Activated naive CD8-positive, alpha-beta T cell treated with anti-CD3 and anti-CD28 coated beads, Interleukin-2, amount 10 ng/mL, durations not matched to agents 7 days and 5 days (primary cell): Measurements from ENCODE around the gene MAGI1. TPM values are rescaled to one million over a fixed set of nuclear protein-coding genes. Genes with fewer than 3 reads are reported as not detected.

Experiments
- ATAC-seq: fragments of 150-1000 bp; cut with Tn5 transposase; one replicate; pipeline ENCODE4 v1.10.0; 2021; ENCODE audit warnings: low read depth, moderate library complexity
- POLR2A ChIA-PET: fragments of 350-600 bp; sonication (Branson Sonifier 250); formaldehyde crosslinking; loops from one replicate; lab custom pipeline; 2021; ENCODE audit warnings: antibody characterized with exemption; lab: Charles Lee
- DNase-seq: peaks from one replicate; pipeline ENCODE4 v3.0.0; 2021
- H3K27ac Mint-ChIP-seq: one replicate; pipeline ENCODE4 v1.8.0; 2022; ENCODE audit warnings: mild to moderate bottlenecking, mixed read lengths
- H3K27me3 Mint-ChIP-seq: one replicate; pipeline ENCODE4 v1.8.0; 2022; ENCODE audit warnings: mild to moderate bottlenecking, moderate library complexity, mixed read lengths
- H3K36me3 Mint-ChIP-seq: one replicate; pipeline ENCODE4 v1.8.0; 2021; ENCODE audit warnings: mild to moderate bottlenecking, mixed read lengths
- H3K4me1 Mint-ChIP-seq: one replicate; pipeline ENCODE4 v1.8.0; 2021; ENCODE audit warnings: mixed read lengths
- H3K4me3 Mint-ChIP-seq: one replicate; pipeline ENCODE4 v1.8.0; 2022; ENCODE audit warnings: mild to moderate bottlenecking, moderate library complexity, mixed read lengths
- H3K9me3 Mint-ChIP-seq: one replicate; pipeline ENCODE4 v1.8.0; 2021; ENCODE audit warnings: mixed read lengths
- total RNA-seq, 2 experiments: library from RNA; stranded (reverse); gene quantifications; one replicate each; pipeline ENCODE4 v1.2.3, GENCODE V29; 2021

MAGI1 gene
- total RNA-seq, 2 experiments from 2014 or later = not detected

- POLR2A ChIA-PET = no interaction called here
- DNase-seq = no peak
- ATAC-seq = no peak
- H3K27me3 Mint-ChIP-seq = peaks cover 2% of the 10 kb centered on the region
- no peaks in the 10 kb centered on the region for H3K36me3 Mint-ChIP-seq
- no peak overlapping the region for H3K4me3 Mint-ChIP-seq
- no peak overlapping the region for H3K27ac Mint-ChIP-seq
- H3K4me1 Mint-ChIP-seq = no peaks in the 10 kb centered on the region
- H3K9me3 Mint-ChIP-seq = no peaks in the 10 kb centered on the region
Observed at GRCh38 chr3:66015841-66016240, 22.9 kb downstream of the MAGI1 start.

- Mint-ChIP-seq H3K27me3 (peaks cover 2% of the 10 kb centered on the region), H3K4me1 (no peaks in the 10 kb centered on the region), H3K27ac (no peak overlapping the region), H3K4me3 (no peak overlapping the region), H3K9me3 (no peaks in the 10 kb centered on the region), H3K36me3 (no peaks in the 10 kb centered on the region)
- POLR2A ChIA-PET = no interaction called here
- DNase-seq (no peak), ATAC-seq (no peak)
Observed at GRCh38 chr3:66014651-66015050, 24.1 kb downstream of the MAGI1 start.

- Mint-ChIP-seq H3K9me3 (no peaks in the 10 kb centered on the region), H3K27me3 (peaks cover 2% of the 10 kb centered on the region), H3K4me1 (no peaks in the 10 kb centered on the region), H3K27ac (no peak overlapping the region), H3K4me3 (no peak overlapping the region), H3K36me3 (no peaks in the 10 kb centered on the region)
- ATAC-seq = no peak
- POLR2A ChIA-PET = no interaction called here
- no peak for DNase-seq
Observed at GRCh38 chr3:66014056-66014455, 24.7 kb downstream of the MAGI1 start.

GRCh38 chr3:66012711-66013110 lies 26.0 kb downstream of the MAGI1 start:
- H3K27me3 Mint-ChIP-seq = peaks cover 2% of the 10 kb centered on the region
- H3K9me3 Mint-ChIP-seq = no peaks in the 10 kb centered on the region
- H3K4me3 Mint-ChIP-seq = no peak overlapping the region
- H3K4me1 Mint-ChIP-seq = no peaks in the 10 kb centered on the region
- no peaks in the 10 kb centered on the region for H3K36me3 Mint-ChIP-seq
- POLR2A ChIA-PET = no interaction called here
- no peak overlapping the region for H3K27ac Mint-ChIP-seq
- ATAC-seq (no peak), DNase-seq (no peak)

- POLR2A ChIA-PET = no interaction called here
- DNase-seq (no peak), ATAC-seq (no peak)
- no peaks in the 10 kb centered on the region for H3K36me3 Mint-ChIP-seq
- H3K27me3 Mint-ChIP-seq = peaks cover 2% of the 10 kb centered on the region
- H3K27ac Mint-ChIP-seq = no peak overlapping the region
- H3K4me3 Mint-ChIP-seq = no peak overlapping the region
- H3K4me1 Mint-ChIP-seq = no peaks in the 10 kb centered on the region
- no peaks in the 10 kb centered on the region for H3K9me3 Mint-ChIP-seq
Observed at GRCh38 chr3:66010739-66011655, 27.7 kb downstream of the MAGI1 start.

GRCh38 chr3:66010348-66010738 lies 28.4 kb downstream of the MAGI1 start:
- Mint-ChIP-seq H3K4me1 (no peaks in the 10 kb centered on the region), H3K9me3 (no peaks in the 10 kb centered on the region), H3K27me3 (peaks cover 2% of the 10 kb centered on the region), H3K4me3 (no peak overlapping the region), H3K36me3 (no peaks in the 10 kb centered on the region), H3K27ac (no peak overlapping the region)
- POLR2A ChIA-PET = no interaction called here
- DNase-seq (no peak), ATAC-seq (no peak)

GRCh38 chr3:66004244-66004643 lies 34.5 kb downstream of the MAGI1 start:
- Mint-ChIP-seq H3K27me3 (no peaks in the 10 kb centered on the region), H3K9me3 (no peaks in the 10 kb centered on the region), H3K27ac (no peak overlapping the region), H3K36me3 (no peaks in the 10 kb centered on the region), H3K4me1 (no peaks in the 10 kb centered on the region), H3K4me3 (no peak overlapping the region)
- ATAC-seq = no peak
- POLR2A ChIA-PET = no interaction called here
- DNase-seq = no peak

- Mint-ChIP-seq H3K4me3 (no peak overlapping the region), H3K4me1 (no peaks in the 10 kb centered on the region), H3K27ac (no peak overlapping the region), H3K9me3 (no peaks in the 10 kb centered on the region), H3K27me3 (no peaks in the 10 kb centered on the region), H3K36me3 (no peaks in the 10 kb centered on the region)
- POLR2A ChIA-PET = no interaction called here
- no peak for ATAC-seq
- DNase-seq = no peak
Observed at GRCh38 chr3:66001626-66002025, 37.1 kb downstream of the MAGI1 start.

- no peaks in the 10 kb centered on the region for H3K9me3 Mint-ChIP-seq
- H3K36me3 Mint-ChIP-seq = no peaks in the 10 kb centered on the region
- POLR2A ChIA-PET = no interaction called here
- ATAC-seq (no peak), DNase-seq (no peak)
- H3K27me3 Mint-ChIP-seq = no peaks in the 10 kb centered on the region
- no peak overlapping the region for H3K27ac Mint-ChIP-seq
- H3K4me1 Mint-ChIP-seq = no peaks in the 10 kb centered on the region
- H3K4me3 Mint-ChIP-seq = no peak overlapping the region
Observed at GRCh38 chr3:66000506-66000905, 38.2 kb downstream of the MAGI1 start.

- DNase-seq = no peak
- Mint-ChIP-seq H3K4me3 (no peak overlapping the region), H3K36me3 (no peaks in the 10 kb centered on the region), H3K27ac (no peak overlapping the region), H3K27me3 (no peaks in the 10 kb centered on the region), H3K4me1 (no peaks in the 10 kb centered on the region), H3K9me3 (peaks cover 2% of the 10 kb centered on the region)
- POLR2A ChIA-PET = no interaction called here
- ATAC-seq = no peak
Observed at GRCh38 chr3:65999606-66000005, 39.1 kb downstream of the MAGI1 start.

- POLR2A ChIA-PET = no interaction called here
- H3K36me3 Mint-ChIP-seq = no peaks in the 10 kb centered on the region
- H3K4me1 Mint-ChIP-seq = no peaks in the 10 kb centered on the region
- ATAC-seq (no peak), DNase-seq (no peak)
- no peak overlapping the region for H3K27ac Mint-ChIP-seq
- no peaks in the 10 kb centered on the region for H3K27me3 Mint-ChIP-seq
- H3K9me3 Mint-ChIP-seq = peaks cover 2% of the 10 kb centered on the region
- H3K4me3 Mint-ChIP-seq = no peak overlapping the region
Observed at GRCh38 chr3:65996589-65996988, 42.1 kb downstream of the MAGI1 start.

GRCh38 chr3:65995515-65995914 lies 43.2 kb downstream of the MAGI1 start:
- Mint-ChIP-seq H3K9me3 (peaks cover 2% of the 10 kb centered on the region), H3K4me3 (no peak overlapping the region), H3K27ac (no peak overlapping the region), H3K36me3 (no peaks in the 10 kb centered on the region), H3K4me1 (no peaks in the 10 kb centered on the region), H3K27me3 (no peaks in the 10 kb centered on the region)
- POLR2A ChIA-PET = no interaction called here
- ATAC-seq (no peak), DNase-seq (no peak)

- no peak overlapping the region for H3K27ac Mint-ChIP-seq
- DNase-seq (no peak), ATAC-seq (no peak)
- peaks cover 2% of the 10 kb centered on the region for H3K9me3 Mint-ChIP-seq
- no peak overlapping the region for H3K4me3 Mint-ChIP-seq
- POLR2A ChIA-PET = no interaction called here
- no peaks in the 10 kb centered on the region for H3K4me1 Mint-ChIP-seq
- no peaks in the 10 kb centered on the region for H3K36me3 Mint-ChIP-seq
- no peaks in the 10 kb centered on the region for H3K27me3 Mint-ChIP-seq
Observed at GRCh38 chr3:65995030-65995429, 43.7 kb downstream of the MAGI1 start.

- H3K4me3 Mint-ChIP-seq = no peak overlapping the region
- no peaks in the 10 kb centered on the region for H3K4me1 Mint-ChIP-seq
- H3K27ac Mint-ChIP-seq = no peak overlapping the region
- DNase-seq (no peak), ATAC-seq (no peak)
- H3K36me3 Mint-ChIP-seq = no peaks in the 10 kb centered on the region
- H3K9me3 Mint-ChIP-seq = peaks cover 2% of the 10 kb centered on the region
- POLR2A ChIA-PET = interaction anchor here (0.7 kb wide), 1 partner anchor 82 kb away, joined by 3 read pairs; no protein-coding TSS in a partner anchor
- no peaks in the 10 kb centered on the region for H3K27me3 Mint-ChIP-seq
Observed at GRCh38 chr3:65993134-65993900, 45.4 kb downstream of the MAGI1 start.
